HG03045 (cell line): ENCODE measurements around the gene CACNA1G.

Experiments used
- ATAC-seq: cut with Tn5 transposase; IDR thresholded peaks from one replicate; pipeline ENCODE4 v1.9.1; 2021; ENCODE audit warnings: mild to moderate bottlenecking, moderate library complexity; ENCODE audit not compliant: unreplicated experiment

Gene CACNA1G

GRCh38 chr17:50629902-50630301, 69.4 kb downstream of the CACNA1G start:
- ATAC-seq, result no peak

- no peak for ATAC-seq
Observed at GRCh38 chr17:50630524-50631194, 70.1 kb downstream of the CACNA1G start.

GRCh38 chr17:50631195-50631907, 70.8 kb downstream of the CACNA1G start:
- ATAC-seq, result no peak

GRCh38 chr17:50631908-50632571, 71.5 kb downstream of the CACNA1G start:
- no peak for ATAC-seq

- ATAC-seq, result no peak
Observed at GRCh38 chr17:50632637-50633036, 72.1 kb downstream of the CACNA1G start.

GRCh38 chr17:50633683-50634082, 73.2 kb downstream of the CACNA1G start:
- no peak for ATAC-seq

- no peak for ATAC-seq
Observed at GRCh38 chr17:50634224-50634914, 73.9 kb downstream of the CACNA1G start, which contains the start of gene ABCC3. Gene ABCC3, plus strand, starts transcription at chr17:50634881. Its CDS starts 56 bp downstream, at chr17:50634937.

- ATAC-seq, result no peak
Observed at GRCh38 chr17:50634915-50635731, 74.6 kb downstream of the CACNA1G start.

- no peak for ATAC-seq
Observed at GRCh38 chr17:50635732-50635981, 75.1 kb downstream of the CACNA1G start.

GRCh38 chr17:50635982-50636803, 75.7 kb downstream of the CACNA1G start:
- no peak for ATAC-seq

- no peak for ATAC-seq
Observed at GRCh38 chr17:50636804-50637195, 76.3 kb downstream of the CACNA1G start.

GRCh38 chr17:50637829-50638605, 77.5 kb downstream of the CACNA1G start:
- no peak for ATAC-seq

- no peak for ATAC-seq
Observed at GRCh38 chr17:50638606-50638965, 78.1 kb downstream of the CACNA1G start.

- no peak for ATAC-seq
Observed at GRCh38 chr17:50638966-50639713, 78.6 kb downstream of the CACNA1G start.

GRCh38 chr17:50640686-50641351, 80.3 kb downstream of the CACNA1G start:
- no peak for ATAC-seq

- no peak for ATAC-seq
Observed at GRCh38 chr17:50641357-50641756, 80.8 kb downstream of the CACNA1G start.

- ATAC-seq, result no peak
Observed at GRCh38 chr17:50642071-50642721, 81.7 kb downstream of the CACNA1G start.
